ENCODE results near the gene KRT3.

Gene KRT3

DNA sequence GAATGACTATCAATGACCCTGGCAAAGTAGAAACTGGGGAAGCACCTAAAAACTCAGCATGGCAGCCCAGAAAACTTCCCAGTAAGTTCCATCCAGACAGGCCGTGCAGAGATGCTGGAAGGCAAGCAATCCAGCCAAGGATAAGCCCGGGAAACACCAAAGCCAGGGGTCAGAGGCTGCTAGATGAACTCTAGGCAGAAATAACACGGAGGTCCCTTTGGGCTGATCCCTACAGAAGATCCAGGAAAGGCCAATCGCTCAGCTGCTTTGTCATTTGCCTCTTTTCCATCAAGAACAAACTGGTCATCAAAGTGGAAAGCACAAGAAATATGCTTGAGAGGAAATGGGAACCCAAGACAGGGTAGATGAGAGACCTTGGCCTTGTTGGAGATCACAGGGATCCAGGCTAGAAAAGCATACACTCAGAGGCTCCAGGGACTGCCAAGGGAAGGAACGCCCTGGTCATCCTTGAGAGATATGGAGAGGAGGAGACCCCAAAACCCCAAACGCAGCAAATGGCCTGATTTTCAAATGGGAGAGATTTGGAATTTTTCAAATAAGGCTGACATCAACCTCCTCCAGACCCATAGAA lies 31.7 kb upstream of the KRT3 start:
- H3K27ac ChIP-seq (ENCODE audit: low read depth, low read length): no peak overlapping the region
- H3K4me3 ChIP-seq (ENCODE audit: low read depth in 1 of 5, low read length in 5 of 5): no peak overlapping the region
- H3K4me1 ChIP-seq (ENCODE audit: control insufficient read depth in 5 of 5, insufficient read depth in 5 of 5, low read length in 5 of 5): peaks cover 0 to 29% (median 21%) of the 10 kb centered on the region in 5 donors
- no peaks in the 10 kb centered on the region for H3K27me3 ChIP-seq (ENCODE audit: control insufficient read depth in 5 of 5, insufficient read depth in 4 of 5, low read length in 5 of 5)
- H3K36me3 ChIP-seq (ENCODE audit: control insufficient read depth in 5 of 5, insufficient read depth in 5 of 5, low read length in 5 of 5): no peaks in the 10 kb centered on the region
- no peak overlapping the region for H3K9ac ChIP-seq (ENCODE audit: low read length in 5 of 5)
- no peaks in the 10 kb centered on the region for H3K9me3 ChIP-seq (ENCODE audit: control insufficient read depth in 5 of 5, low read length in 5 of 5)

DNA sequence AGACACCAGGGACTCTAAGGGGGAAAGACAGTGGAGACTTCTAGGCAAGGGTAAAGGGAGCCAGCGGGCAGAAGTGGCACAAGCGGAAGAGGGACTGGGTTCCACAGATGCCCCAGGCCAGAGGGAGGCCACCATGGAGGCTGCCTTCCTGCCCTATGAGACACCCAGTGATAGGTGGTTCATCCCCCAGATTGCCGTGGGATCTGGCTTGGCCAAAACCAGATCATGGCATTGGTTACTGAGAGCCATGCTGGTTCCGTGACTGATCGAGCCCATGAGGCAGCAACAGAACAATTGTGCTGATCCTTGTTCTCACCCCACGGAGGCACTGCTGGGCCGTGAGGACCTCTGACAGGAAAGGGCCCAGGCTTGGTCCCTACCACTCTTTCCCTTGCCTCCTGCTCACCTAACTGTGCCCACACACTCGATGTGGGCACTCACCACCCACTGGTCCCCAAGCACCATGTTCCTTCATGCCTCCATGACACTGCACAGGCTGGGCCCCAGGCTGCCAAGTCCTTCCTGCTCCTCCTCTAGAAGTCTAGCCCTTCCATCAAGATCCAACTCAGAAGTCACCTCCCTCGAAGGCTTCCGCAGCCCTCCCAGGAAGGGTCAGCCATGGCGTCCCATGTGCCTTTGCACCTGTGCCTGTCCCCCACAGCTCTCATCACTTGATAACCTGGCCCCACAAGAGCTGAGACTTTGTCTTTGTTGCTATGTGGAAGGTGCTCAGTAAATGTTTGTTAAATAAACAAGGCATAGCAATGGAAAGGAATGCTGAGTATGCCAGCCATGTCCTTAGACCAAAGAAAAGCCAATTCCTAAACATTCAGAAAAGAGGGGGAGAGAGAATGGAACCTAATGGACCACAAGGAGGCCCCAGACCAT lies 30.9 kb upstream of the KRT3 start:
- no peak overlapping the region for H3K27ac ChIP-seq (ENCODE audit: low read depth, low read length)
- no peaks in the 10 kb centered on the region for H3K27me3 ChIP-seq (ENCODE audit: control insufficient read depth in 5 of 5, insufficient read depth in 4 of 5, low read length in 5 of 5)
- no peaks in the 10 kb centered on the region for H3K36me3 ChIP-seq (ENCODE audit: control insufficient read depth in 5 of 5, insufficient read depth in 5 of 5, low read length in 5 of 5)
- peaks cover 0 to 26% (median 14%) of the 10 kb centered on the region in 5 donors for H3K4me1 ChIP-seq (ENCODE audit: control insufficient read depth in 5 of 5, insufficient read depth in 5 of 5, low read length in 5 of 5)
- no peaks in the 10 kb centered on the region for H3K9me3 ChIP-seq (ENCODE audit: control insufficient read depth in 5 of 5, low read length in 5 of 5)
- H3K9ac ChIP-seq (ENCODE audit: low read length in 5 of 5): no peak overlapping the region
- H3K4me3 ChIP-seq (ENCODE audit: low read depth in 1 of 5, low read length in 5 of 5): no peak overlapping the region

DNA sequence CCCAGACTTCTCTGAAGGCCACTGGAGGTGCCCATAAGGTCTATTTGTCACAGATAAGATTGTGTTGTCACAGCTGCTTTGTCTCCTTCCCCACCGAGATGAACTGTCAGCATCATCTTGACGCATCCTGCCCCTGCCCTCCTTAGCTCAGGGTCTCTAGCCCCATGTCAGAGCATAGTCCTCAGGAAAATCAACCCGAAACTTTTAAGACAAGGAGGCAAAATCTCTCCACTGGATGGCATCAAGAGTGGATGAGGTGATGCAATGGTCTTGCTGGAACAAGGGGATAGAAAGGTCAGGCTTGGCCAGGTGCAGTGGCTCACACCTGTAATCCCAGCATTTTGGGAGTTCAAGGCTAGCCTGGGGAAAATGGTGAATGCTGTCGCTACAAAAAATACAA lies 30.0 kb upstream of the KRT3 start:
- Histone ChIP-seq H3K4me1 (ENCODE audit: control insufficient read depth in 5 of 5, insufficient read depth in 5 of 5, low read length in 5 of 5) (peaks cover 0 to 17% (median 6%) of the 10 kb centered on the region in 5 donors), H3K36me3 (ENCODE audit: control insufficient read depth in 5 of 5, insufficient read depth in 5 of 5, low read length in 5 of 5) (no peaks in the 10 kb centered on the region), H3K9ac (ENCODE audit: low read length in 5 of 5) (no peak overlapping the region), H3K9me3 (ENCODE audit: control insufficient read depth in 5 of 5, low read length in 5 of 5) (no peaks in the 10 kb centered on the region), H3K27ac (ENCODE audit: low read depth, low read length) (no peak overlapping the region), H3K4me3 (ENCODE audit: low read depth in 1 of 5, low read length in 5 of 5) (no peak overlapping the region), H3K27me3 (ENCODE audit: control insufficient read depth in 5 of 5, insufficient read depth in 4 of 5, low read length in 5 of 5) (no peaks in the 10 kb centered on the region)

DNA sequence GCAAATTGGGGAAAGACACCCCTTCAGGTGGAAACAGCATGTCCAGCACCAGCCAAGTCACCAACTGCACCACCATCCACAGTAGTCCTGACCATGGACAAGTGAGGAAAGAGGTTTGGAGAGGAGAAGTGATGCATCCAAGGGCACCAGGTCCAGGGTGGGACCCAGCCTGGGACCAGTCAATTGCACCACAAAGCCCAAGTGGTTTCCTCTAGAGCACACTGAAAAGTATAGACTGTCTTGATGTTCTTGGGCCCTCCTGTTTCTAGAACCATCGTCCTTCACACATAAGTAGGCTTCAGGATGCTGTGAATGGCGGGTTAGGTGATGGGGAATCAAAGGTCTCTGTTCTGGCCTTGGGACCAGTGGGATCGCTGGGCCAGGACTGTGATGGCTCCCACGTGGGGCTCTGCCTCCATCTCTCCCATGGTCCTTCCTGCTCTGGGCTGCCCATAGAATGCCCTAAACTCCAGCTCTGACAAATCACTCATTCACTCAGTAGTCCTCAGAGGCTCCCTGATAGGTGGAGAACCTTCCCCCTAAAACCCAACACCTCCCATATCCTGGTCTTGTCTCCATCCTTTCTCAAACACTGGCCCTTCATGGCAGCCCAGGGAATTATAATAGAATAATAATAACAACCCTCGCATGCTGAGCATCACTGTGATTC lies 29.0 kb upstream of the KRT3 start:
- no peak overlapping the region for H3K27ac ChIP-seq (ENCODE audit: low read depth, low read length)
- H3K4me3 ChIP-seq (ENCODE audit: low read depth in 1 of 5, low read length in 5 of 5): no peak overlapping the region
- H3K36me3 ChIP-seq (ENCODE audit: control insufficient read depth in 5 of 5, insufficient read depth in 5 of 5, low read length in 5 of 5): no peaks in the 10 kb centered on the region
- H3K4me1 ChIP-seq (ENCODE audit: control insufficient read depth in 5 of 5, insufficient read depth in 5 of 5, low read length in 5 of 5): peaks cover 0 to 6% (median under 1%) of the 10 kb centered on the region in 5 donors
- H3K9ac ChIP-seq (ENCODE audit: low read length in 5 of 5): no peak overlapping the region
- H3K9me3 ChIP-seq (ENCODE audit: control insufficient read depth in 5 of 5, low read length in 5 of 5): no peaks in the 10 kb centered on the region
- H3K27me3 ChIP-seq (ENCODE audit: control insufficient read depth in 5 of 5, insufficient read depth in 4 of 5, low read length in 5 of 5): peaks cover 0 to 6% (median 2%) of the 10 kb centered on the region in 5 donors

DNA sequence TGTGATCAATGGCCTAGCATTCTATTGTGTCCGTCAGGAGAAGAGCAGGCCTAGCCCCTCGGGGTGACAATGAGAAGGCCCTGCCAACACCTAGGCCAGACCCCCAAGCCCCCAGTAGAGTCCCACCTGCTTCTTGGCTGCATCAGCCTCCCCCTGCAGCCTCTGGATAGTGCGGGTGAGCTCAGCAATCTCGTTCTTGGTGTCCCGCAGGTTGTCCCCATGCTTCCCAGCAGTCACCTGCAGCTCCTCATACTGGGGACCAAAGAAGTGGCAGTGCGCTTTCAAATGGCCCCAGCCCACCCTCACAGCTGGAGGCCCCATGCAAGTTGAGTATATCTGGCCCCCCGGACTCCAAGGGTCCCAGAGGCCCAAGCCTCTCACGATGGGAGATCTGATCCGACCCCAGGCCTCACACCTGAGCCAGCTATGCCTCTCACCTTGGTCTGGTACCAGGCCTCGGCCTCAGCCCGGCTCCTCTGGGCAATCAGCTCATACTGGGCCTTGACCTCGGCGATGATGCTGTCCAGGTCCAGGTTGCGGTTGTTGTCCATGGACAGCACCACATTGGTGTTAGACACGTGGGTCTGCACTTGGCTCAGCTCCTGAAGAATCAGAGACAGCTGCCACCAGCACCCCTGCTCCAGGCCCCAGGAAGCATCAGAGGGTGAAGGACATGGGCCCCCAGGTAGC lies 28.0 kb upstream of the KRT3 start:
- Histone ChIP-seq H3K27ac (ENCODE audit: low read depth, low read length) (no peak overlapping the region), H3K4me3 (ENCODE audit: low read depth in 1 of 5, low read length in 5 of 5) (no peak overlapping the region), H3K9ac (ENCODE audit: low read length in 5 of 5) (no peak overlapping the region), H3K9me3 (ENCODE audit: control insufficient read depth in 5 of 5, low read length in 5 of 5) (no peaks in the 10 kb centered on the region), H3K4me1 (ENCODE audit: control insufficient read depth in 5 of 5, insufficient read depth in 5 of 5, low read length in 5 of 5) (peaks cover 0 to 4% (median 0%) of the 10 kb centered on the region in 5 donors), H3K36me3 (ENCODE audit: control insufficient read depth in 5 of 5, insufficient read depth in 5 of 5, low read length in 5 of 5) (no peaks in the 10 kb centered on the region), H3K27me3 (ENCODE audit: control insufficient read depth in 5 of 5, insufficient read depth in 4 of 5, low read length in 5 of 5) (peaks cover 0 to 6% (median 3%) of the 10 kb centered on the region in 5 donors)

DNA sequence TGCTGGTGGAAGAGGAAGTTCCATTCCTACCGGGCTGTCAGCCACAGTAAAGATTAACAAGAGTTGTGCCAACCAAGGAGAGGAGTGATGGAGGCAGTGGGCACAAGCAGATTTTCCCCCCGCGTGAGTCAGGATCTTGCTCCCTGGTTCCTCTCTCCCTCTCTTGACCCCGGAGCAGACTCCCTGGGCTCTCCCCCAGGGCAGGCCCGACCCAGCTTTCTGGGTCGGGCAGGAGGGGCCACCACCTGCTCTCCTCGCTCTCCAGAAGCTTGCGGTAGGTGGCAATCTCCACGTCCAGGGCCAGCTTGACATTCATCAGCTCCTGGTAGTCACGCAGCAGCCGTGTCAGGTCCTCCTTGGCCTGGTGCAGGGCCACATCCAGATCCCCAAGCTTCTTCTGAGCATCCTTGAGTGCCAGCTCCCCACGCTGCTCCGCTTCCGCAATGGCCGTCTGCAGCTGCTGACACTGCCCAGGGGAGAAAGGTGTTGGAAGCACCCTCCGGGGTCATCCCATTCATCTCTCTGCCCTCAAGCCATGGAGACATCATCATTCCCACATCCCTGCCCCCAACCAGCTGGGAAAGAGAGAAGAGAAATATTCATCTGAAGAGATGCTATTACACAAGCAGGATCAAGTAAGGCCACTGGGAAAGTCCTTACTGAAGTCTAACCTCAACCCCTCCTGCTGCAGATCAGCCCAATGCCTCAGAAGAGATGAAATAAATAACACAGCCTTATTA lies 27.0 kb upstream of the KRT3 start:
- peaks cover 3 to 13% (median 4%) of the 10 kb centered on the region in 5 donors for H3K27me3 ChIP-seq (ENCODE audit: control insufficient read depth in 5 of 5, insufficient read depth in 4 of 5, low read length in 5 of 5)
- H3K27ac ChIP-seq (ENCODE audit: low read depth, low read length): no peak overlapping the region
- no peak overlapping the region for H3K9ac ChIP-seq (ENCODE audit: low read length in 5 of 5)
- no peaks in the 10 kb centered on the region for H3K36me3 ChIP-seq (ENCODE audit: control insufficient read depth in 5 of 5, insufficient read depth in 5 of 5, low read length in 5 of 5)
- no peaks in the 10 kb centered on the region for H3K9me3 ChIP-seq (ENCODE audit: control insufficient read depth in 5 of 5, low read length in 5 of 5)
- peaks cover 0 to 4% (median 0%) of the 10 kb centered on the region in 5 donors for H3K4me1 ChIP-seq (ENCODE audit: control insufficient read depth in 5 of 5, insufficient read depth in 5 of 5, low read length in 5 of 5)
- H3K4me3 ChIP-seq (ENCODE audit: low read depth in 1 of 5, low read length in 5 of 5): no peak overlapping the region

DNA sequence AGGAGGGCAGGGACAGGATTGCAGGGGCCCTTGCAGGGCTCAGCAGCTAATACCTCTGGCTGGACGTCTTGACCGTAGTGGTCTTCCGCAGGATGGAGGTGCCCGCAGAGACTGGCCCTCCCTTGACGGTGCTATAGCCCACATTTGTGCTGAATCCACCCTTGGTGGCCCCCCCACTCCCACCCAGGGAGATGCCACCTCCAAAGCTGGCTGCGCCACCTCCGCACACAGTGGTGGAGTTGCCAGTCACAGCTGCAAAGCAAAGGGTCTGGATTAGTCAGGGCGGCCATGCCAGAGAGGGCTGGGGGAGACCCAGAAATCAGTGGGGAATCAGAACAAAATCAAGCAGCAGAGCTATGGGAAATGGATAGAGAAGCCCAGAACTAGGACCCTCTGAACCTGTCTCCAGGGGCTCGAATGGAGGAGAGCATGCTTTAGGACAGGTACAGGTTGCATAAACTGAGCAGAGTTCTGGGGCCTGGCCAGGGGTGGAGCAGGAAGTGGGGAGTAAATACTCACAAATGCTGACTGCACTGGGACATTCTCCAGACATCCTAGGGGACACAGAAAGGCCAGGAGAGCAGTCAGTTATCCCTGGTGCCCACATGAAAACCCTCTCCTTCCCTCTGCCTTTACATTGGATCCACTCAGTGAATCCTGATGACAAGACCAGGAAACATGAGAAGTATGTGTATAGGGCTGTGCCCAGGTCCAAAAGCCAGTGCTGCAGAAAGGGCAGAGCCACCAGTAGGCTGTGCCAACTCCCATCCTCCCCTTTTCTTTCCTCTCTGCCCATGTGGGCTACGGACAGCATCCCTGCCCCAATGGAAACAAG lies 26.1 kb upstream of the KRT3 start:
- no peak overlapping the region for H3K9ac ChIP-seq (ENCODE audit: low read length in 5 of 5)
- H3K4me3 ChIP-seq (ENCODE audit: low read depth in 1 of 5, low read length in 5 of 5): no peak overlapping the region
- no peak overlapping the region for H3K27ac ChIP-seq (ENCODE audit: low read depth, low read length)
- H3K4me1 ChIP-seq (ENCODE audit: control insufficient read depth in 5 of 5, insufficient read depth in 5 of 5, low read length in 5 of 5): peaks cover 0 to 4% (median 0%) of the 10 kb centered on the region in 5 donors
- H3K27me3 ChIP-seq (ENCODE audit: control insufficient read depth in 5 of 5, insufficient read depth in 4 of 5, low read length in 5 of 5): peaks cover 4 to 21% (median 4%) of the 10 kb centered on the region in 5 donors
- no peaks in the 10 kb centered on the region for H3K9me3 ChIP-seq (ENCODE audit: control insufficient read depth in 5 of 5, low read length in 5 of 5)
- no peaks in the 10 kb centered on the region for H3K36me3 ChIP-seq (ENCODE audit: control insufficient read depth in 5 of 5, insufficient read depth in 5 of 5, low read length in 5 of 5)

DNA sequence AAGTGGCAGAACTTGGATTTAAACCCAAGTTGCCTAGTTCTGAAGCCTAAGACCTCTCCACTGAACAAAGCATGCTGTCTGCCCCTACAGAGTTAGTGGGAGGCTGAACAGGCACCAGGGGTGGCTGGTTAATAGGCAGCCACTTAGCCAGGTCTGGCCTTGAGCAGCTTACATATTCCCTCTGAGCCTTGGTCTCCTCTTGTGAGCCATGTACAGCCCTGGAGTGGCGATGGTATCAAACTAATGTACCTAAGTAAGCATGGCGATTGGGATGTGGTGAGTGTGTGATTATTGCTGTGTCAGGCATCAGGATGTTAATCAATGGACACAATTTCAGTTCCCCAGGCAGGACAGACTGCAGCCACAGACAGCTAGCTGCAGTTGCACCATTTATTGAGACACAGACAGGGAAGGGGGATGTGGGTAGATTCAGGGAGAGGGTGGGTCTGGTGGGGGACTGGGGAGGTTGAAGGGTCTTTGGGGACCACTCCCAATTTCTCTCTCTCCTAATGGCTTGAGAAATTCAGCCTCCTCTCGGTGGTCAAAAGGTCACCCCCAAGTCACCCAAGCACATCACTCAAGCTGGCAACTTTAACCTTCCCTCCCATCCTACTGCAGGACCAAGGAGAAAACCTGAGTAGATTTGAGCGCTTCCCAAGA lies 25.3 kb upstream of the KRT3 start:
- Histone ChIP-seq H3K4me1 (ENCODE audit: control insufficient read depth in 5 of 5, insufficient read depth in 5 of 5, low read length in 5 of 5) (peaks cover 0 to 4% (median 0%) of the 10 kb centered on the region in 5 donors), H3K27ac (ENCODE audit: low read depth, low read length) (no peak overlapping the region), H3K9me3 (ENCODE audit: control insufficient read depth in 5 of 5, low read length in 5 of 5) (no peaks in the 10 kb centered on the region), H3K27me3 (ENCODE audit: control insufficient read depth in 5 of 5, insufficient read depth in 4 of 5, low read length in 5 of 5) (peaks cover 4 to 22% (median 6%) of the 10 kb centered on the region in 5 donors), H3K4me3 (ENCODE audit: low read depth in 1 of 5, low read length in 5 of 5) (no peak overlapping the region), H3K9ac (ENCODE audit: low read length in 5 of 5) (no peak overlapping the region), H3K36me3 (ENCODE audit: control insufficient read depth in 5 of 5, insufficient read depth in 5 of 5, low read length in 5 of 5) (no peaks in the 10 kb centered on the region)

All from subcutaneous abdominal adipose tissue (tissue), 5 donors.